Stimulated activated CD4-positive, alpha-beta T cell treated with anti-CD3 and anti-CD28 coated beads, Interleukin-2, amount 100 ng/mL, for 24 hours (primary cell): Measurements from ENCODE around the gene TPRA1.
"Not testable (repeated sequence)": the region's sequence is repeated elsewhere in the genome, so short reads cannot be mapped to it uniquely, and the experiment has no call there.

Experiments used
- DNase-seq, 2 donors: peaks; one replicate each; pipeline ENCODE4 v3.0.0-alpha.2; 2020

The TPRA1 gene

DNA sequence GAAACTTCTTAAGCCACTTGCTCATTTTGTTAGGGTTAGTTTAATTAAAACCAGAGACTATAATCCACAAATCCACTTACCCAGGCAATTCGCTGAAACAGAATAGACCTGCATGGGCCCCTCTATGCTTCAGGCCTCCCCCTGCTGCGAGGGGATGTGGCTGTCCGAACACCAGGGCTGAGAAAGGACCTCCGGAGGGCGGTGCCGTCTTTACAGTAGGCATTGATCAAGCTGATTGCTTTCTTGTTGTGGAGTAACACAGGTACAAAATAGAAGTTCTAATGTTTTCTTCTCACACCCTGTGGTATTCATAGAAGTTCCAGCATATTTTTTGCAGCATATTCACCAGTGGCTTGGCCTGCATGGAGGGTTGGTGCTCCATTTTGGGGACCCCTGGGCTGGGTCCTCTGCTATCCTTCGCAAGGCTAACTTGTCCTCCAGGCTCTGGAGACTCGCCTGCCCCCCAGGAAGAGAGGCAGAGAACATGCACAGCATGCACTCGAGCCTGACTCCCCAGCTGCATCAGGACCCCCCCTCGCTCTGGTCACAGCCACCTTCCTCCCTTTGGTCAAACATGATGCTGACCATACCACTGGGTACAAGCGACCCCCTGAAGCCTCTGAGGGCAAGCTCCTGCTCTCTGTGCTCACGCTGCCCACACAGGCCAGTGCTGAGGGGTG, 55.3 kb downstream of the TPRA1 start:
- no peak for DNase-seq

DNA sequence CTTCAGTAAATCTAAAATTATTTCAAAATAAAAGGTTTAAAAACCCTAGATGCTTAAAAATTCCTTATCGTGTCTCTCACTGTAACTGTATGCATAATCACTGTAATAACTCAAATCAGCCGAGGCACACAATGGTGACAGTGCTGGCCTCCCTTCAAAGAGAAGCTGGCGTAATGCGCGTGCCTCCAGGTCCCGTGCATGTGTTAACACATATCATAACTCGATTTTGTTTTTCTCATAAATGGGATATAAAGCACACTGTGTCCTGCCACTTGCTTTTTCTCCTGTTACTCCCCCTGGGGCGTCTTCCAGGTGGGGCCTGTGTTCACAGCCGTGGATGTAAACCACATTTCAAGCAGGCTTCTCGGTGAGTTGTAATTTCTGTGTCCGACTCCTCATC, 56.0 kb downstream of the TPRA1 start:
- no peak for DNase-seq

DNA sequence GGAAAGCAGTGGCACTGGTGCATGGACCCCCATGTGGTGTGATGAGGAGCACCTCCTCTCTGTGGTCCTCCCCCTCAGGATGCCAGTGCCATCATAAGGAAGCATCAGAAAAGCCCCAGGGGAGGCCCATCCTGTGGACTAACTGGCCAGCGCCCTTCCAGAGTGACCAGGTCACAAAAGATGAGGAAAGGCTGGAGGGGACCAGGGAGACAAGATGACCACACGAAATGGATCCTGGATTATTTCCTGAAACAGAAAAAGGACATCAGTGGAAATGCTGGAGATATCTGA, 56.4 kb downstream of the TPRA1 start:
- no peak for DNase-seq

DNA sequence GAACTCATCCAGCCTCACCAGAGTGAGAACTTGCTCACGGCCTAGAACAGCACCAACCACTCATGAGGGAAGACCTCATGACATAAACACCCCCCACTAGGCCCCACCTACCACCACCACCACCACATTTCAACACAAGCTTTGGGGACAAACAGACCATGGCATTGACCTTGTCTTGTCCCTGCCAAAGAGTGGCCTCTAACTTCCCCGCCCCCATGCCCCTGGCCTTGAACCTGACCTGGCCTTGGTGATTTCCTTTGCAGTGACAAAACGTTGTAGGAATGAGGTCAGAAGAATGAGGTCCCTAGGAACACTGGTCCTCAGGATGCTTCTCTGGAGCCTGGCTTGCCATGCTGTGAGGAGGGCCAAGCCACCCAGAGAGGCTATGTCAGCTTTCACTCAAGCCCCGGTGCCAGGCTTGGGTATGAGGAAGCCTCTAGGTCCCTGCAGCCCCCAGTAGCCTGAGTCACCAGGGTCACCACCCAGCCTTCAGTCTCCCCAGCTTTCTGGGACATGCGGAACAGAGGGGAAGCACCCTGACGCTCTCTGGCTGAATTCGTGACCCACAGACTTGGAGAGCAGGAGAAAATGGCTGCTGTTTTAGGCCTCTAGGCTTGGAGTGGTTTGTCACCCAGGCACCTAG, 57.9 kb downstream of the TPRA1 start:
- no peak for DNase-seq

DNA sequence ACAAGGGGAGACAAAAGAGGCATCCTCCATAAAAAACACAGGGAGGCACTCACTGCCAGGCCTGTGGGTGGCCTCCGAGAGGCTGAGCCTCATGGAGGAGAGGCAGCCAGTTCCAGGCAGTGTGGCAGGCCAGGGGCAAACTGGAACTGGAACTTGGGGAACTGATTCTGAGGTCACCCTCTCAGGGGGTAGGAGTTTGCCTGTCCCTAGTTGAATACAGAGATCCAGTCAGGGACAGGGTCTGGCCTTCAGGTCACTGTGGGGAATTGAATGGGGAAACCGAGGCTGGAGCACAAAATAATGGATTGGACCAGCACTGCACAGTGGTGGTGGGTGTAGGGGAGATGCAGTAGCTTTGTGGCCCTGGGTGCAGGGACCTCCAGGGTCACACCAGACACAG, 58.7 kb downstream of the TPRA1 start:
- DNase-seq = no peak

DNA sequence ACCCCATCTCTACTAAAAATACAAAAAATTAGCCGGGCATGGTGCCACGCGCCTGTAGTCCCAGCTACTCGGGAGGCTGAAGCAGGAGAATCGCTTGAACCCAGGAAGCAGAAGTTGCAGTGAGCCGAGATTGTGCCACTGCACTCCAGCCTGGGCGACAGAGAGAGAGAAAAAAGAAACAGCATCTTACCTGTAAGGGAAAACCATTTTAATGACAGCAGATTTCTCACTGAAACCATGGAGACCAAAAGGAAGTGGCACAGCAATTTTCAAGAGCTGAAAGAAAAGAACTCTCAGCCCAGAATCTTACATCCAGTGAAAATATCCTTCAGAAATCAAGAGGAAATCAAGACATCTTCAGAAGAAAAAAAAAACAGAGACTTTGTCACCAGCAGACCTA, 59.7 kb downstream of the TPRA1 start:
- not testable (repeated sequence) for DNase-seq

DNA sequence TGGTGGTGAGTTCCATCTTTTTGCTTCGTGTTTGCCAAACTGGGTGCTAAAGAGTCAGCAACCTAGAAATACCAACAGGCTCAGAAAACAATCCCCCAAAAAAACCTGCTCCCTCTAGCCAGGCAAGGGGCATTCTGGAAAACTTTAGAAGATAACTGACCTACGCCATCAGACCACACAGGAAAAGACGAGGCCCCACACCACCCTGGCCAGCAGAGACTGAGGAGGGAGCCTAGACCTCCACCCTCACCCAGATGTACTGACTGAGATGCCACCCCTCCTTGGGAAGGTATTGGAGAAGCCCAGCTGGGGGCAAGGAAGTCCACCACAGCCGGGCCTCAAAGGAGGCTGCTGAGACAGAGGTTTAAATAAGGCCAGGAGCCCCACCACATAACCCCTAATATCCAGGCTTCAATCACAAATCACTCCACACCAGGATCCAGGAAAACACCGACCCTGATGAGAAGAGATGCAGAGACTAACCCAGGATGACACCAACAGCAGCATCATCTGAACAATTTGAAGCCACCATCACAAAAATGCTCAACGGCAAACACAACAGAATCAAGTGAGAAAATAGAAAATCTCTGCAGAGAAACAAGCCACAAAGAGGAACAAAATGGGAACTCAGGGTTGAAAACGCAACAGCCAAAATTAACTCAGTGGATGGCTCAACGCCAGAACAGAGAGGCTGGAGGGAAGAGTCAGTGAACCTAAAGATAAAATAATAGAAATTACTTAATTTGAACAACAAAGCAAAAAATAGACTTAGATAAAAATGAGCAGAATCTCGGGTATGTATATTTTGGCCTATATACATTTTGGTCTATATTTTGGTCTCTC, 61.0 kb downstream of the TPRA1 start:
- DNase-seq = no peak

DNA sequence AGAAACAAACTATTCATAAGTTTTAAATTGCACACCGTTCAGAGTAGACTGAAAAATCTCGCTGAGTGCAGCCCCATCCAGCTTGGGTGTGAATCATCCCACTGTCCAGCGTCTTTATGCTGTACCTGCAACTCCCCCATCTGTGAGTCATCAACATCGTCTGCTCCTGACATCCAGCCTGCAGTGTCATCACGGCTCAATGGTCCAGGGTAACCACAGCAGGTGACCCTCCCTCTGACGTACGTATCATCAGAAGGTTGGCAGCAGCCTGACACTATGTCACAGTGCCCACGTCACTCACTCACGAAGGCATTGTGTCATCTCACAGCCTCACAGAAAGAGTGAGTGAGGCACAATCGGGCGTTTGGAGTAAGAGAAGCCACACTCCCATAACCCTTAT, 65.2 kb downstream of the TPRA1 start:
- no peak for DNase-seq

DNA sequence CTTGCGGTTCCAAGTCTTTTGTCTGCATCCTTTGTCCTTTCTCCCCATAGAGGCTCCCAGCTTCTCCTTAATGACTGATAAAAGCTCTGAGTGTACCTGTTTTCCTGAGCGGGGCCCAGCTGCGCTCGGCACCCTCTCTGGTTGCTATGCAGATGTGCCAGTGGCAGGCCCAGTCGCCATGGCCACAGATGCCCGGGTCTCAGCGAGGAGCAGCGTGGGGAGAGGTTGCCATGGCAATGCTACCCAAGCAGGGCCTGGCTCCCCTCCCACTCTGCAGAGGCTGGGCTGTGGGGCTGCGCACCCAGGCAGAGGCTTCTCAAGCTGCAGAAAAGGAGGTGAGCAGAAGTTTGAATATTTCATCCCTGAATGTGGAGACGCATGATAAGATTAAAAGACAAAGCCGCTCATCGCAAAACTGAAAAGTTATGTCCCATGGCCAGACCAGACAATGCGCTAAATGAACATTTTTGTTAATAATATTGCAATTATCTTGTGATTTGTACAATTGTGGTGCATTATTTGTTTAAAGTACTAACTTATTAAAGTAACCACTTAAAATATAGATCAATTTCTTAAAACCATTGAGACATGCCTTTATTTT, 66.1 kb downstream of the TPRA1 start:
- no peak for DNase-seq
